BE2C (cell line): ENCODE data around the gene EMC8.
A peak's percentile ranks its signal among the peaks of the same experiment; 100 is the strongest.

ENCODE experiments used
- DNase-seq: peaks from one replicate; pipeline ENCODE4 v3.0.0-alpha.2; 2020
- H3K27me3 ChIP-seq: fragments of 250-450 bp; sonication (Bioruptor Pico); 2 replicates; pipeline ENCODE4 v1.5.1; 2020; ENCODE audit warnings: mild to moderate bottlenecking
- H3K36me3 ChIP-seq: fragments of 250-450 bp; sonication (Bioruptor Pico); 2 replicates; pipeline ENCODE4 v1.5.1; 2020; ENCODE audit warnings: mild to moderate bottlenecking
- H3K4me1 ChIP-seq: fragments of 250-450 bp; sonication (Bioruptor Pico); 2 replicates; pipeline ENCODE4 v1.5.1; 2020
- H3K4me3 ChIP-seq: 2 replicates; pipeline ENCODE4 v1.5.1; 2011; ENCODE audit warnings: low read depth, low read length
- H3K9me3 ChIP-seq: fragments of 250-450 bp; sonication (Bioruptor Pico); 2 replicates; pipeline ENCODE4 v1.5.1; 2020
- CTCF ChIP-seq: IDR thresholded peaks from 2 replicates; pipeline ENCODE4 v1.5.1; 2012; ENCODE audit warnings: mild to moderate bottlenecking, low read depth, low read length

Gene EMC8

DNA sequence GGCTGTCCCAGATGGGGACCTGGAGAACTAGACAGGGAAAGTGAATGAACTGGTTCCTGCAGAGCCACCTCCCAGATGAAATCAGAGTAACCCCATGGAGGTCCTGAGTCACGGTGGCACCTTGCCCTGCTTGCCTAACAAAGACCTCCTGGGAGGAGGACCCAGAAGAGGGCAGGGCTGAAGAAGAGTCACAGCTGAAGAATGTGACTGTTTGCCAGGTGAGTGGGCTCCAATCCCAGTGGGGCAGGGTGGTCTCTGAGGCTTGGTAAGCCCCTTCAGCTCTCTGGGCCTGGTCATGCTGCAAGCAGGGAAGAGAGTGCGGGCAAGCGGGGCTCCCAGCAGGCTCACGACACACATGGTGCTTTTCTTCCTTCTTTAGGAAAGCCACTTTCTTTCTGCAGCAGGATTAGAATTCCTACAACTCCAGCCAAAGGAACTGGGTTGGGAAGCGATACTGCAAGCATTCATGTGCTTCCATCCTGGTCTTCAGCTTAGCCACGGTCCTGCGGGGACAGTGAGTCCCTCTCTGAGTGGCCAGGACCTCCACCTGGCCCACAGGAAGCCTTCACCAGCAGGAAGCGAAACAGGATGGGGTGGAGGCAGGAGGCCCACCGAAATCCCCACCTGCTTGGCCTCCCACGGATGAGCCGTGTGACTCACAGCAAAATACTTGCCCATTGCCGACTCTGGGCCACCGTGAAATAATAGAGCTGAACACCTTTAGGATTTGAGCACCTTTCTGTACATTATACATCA lies 52.7 kb downstream of the EMC8 start:
- H3K4me3 ChIP-seq: no peak overlapping the region
- no peak for TF ChIP-seq CTCF

GRCh38 chr16:85738923-85739715 lies 60.2 kb downstream of the EMC8 start:
- no peaks in the 10 kb centered on the region for H3K27me3 ChIP-seq
- H3K36me3 ChIP-seq: no peaks in the 10 kb centered on the region
- H3K4me1 ChIP-seq: peaks cover 2% of the 10 kb centered on the region; the same call in 1 of the 2 replicates
- no peaks in the 10 kb centered on the region for H3K9me3 ChIP-seq
- peak; percentile 82 for DNase-seq
- H3K4me3 ChIP-seq: no peak overlapping the region
- no peak for TF ChIP-seq CTCF

More for the DNA sequence above, 52.7 kb downstream of the EMC8 start:
- peaks cover 16% of the 10 kb centered on the region for H3K27me3 ChIP-seq
- H3K9me3 ChIP-seq: no peaks in the 10 kb centered on the region
- DNase-seq: no peak
- H3K4me1 ChIP-seq: peaks cover 5% of the 10 kb centered on the region
- no peaks in the 10 kb centered on the region for H3K36me3 ChIP-seq

DNA sequence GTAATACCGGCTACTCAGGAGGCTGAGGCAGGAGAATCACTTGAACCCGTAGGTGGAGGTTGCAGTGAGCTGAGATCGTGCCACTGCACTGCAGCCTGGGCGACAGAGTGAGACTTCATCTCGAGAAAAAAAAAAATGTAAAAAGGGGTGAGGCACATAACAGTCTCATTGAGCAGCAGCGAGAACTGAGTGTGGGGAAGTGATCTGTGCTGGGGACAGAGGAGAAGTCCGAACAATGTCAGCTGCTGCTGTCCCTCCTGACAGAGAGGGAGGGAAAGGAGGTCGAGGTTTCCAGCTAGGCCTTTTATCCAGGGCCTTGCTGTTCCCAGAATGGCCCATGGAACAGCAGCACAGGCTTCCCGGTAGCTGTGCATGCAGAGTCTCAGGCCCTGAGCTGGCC lies 62.4 kb downstream of the EMC8 start:
- DNase-seq: no peak
- Histone ChIP-seq H3K4me1 (peaks cover 2% of the 10 kb centered on the region; the same call in 1 of the 2 replicates), H3K36me3 (no peaks in the 10 kb centered on the region), H3K9me3 (no peaks in the 10 kb centered on the region), H3K4me3 (no peak overlapping the region), H3K27me3 (no peaks in the 10 kb centered on the region)
- no peak for TF ChIP-seq CTCF

- Histone ChIP-seq H3K4me3 (no peak overlapping the region), H3K36me3 (no peaks in the 10 kb centered on the region), H3K4me1 (peaks cover 4% of the 10 kb centered on the region), H3K9me3 (no peaks in the 10 kb centered on the region), H3K27me3 (no peaks in the 10 kb centered on the region)
- DNase-seq: no peak
- no peak for TF ChIP-seq CTCF
Observed at GRCh38 chr16:85735946-85736345, 63.4 kb downstream of the EMC8 start.

DNA sequence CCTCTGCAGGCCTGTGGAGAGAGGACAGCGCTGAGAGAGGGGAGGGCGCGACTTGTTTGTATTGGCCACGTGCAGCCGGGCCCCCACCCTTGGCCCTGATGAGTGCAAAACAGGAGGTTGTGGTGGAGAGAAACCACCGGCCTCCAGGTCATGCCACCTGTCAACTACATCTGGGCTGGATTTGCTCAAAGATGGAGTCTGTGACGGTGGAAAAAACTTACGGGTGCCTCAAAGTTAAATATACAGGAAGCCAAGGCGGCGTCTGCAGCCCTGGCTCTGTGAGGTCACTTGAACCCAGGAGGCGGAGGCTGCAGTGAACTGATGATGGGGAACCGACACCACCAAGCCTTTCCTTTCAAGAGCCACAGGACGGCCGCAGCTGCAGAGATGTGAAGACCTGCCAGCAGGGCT lies 64.1 kb downstream of the EMC8 start:
- no peaks in the 10 kb centered on the region for H3K36me3 ChIP-seq
- no peaks in the 10 kb centered on the region for H3K9me3 ChIP-seq
- peaks cover 5% of the 10 kb centered on the region for H3K4me1 ChIP-seq
- DNase-seq: no peak
- no peak overlapping the region for H3K4me3 ChIP-seq
- TF ChIP-seq CTCF: no peak
- H3K27me3 ChIP-seq: no peaks in the 10 kb centered on the region
